Measurements from ENCODE around the gene SH3TC1.

- TF ChIP-seq CTCF (conservative IDR thresholded peaks at IDR 0.05; ENCODE audit: low read length) (no peak), EZH2phosphoT487 (IDR thresholded peaks at IDR 0.05; ENCODE audit: borderline replicate concordance) (no peak)
Observed at GRCh38 chr4:8268901-8269534, 69.9 kb downstream of the SH3TC1 start.
